Bronchial epithelial cell (primary cell): ENCODE measurements around the gene BTBD18. TPM values are rescaled to one million over a fixed set of nuclear protein-coding genes. Genes with fewer than 3 reads are reported as not detected.
A peak's percentile ranks its signal among the peaks of the same experiment; 100 is the strongest.

Source experiments
- DNase-seq: peaks from one replicate; pipeline ENCODE4 v3.0.0-alpha.2; 2010; ENCODE audit warnings: low read depth
- FAIRE-seq: peaks from 2 replicates; lab custom pipeline; 2011; peaks lifted over from hg19 to GRCh38; lab: Jason Lieb, UNC
- H3K27me3 ChIP-seq: 2 replicates; pipeline ENCODE4 v1.5.1; 2011; ENCODE audit warnings: low read length; ENCODE audit not compliant: control insufficient read depth, insufficient read depth
- H3K36me3 ChIP-seq: 2 replicates; pipeline ENCODE4 v1.5.1; 2011; ENCODE audit warnings: low read length; ENCODE audit not compliant: control insufficient read depth, insufficient read depth
- H3K4me3 ChIP-seq: 2 replicates; pipeline ENCODE4 v1.5.1; 2011; ENCODE audit warnings: mild to moderate bottlenecking, low read depth, low read length, control low read depth
- CTCF ChIP-seq: IDR thresholded peaks from 2 replicates; pipeline ENCODE4 v1.5.1; 2011; ENCODE audit warnings: mild to moderate bottlenecking, moderate library complexity, low read length, control low read depth, inconsistent platforms; ENCODE audit not compliant: insufficient read depth, severe bottlenecking
- total RNA-seq: library from RNA; depleted of rRNA; stranded (reverse); fragments of >200 nt; gene quantifications from 2 replicates; pipeline ENCODE4 v1.2.1, GENCODE V29; 2014

BTBD18 gene
- not detected in 2 replicates for total RNA-seq

- Histone ChIP-seq H3K36me3 (no peaks in the 10 kb centered on the region), H3K27me3 (no peaks in the 10 kb centered on the region), H3K4me3 (no peak within 1 kb of the TSS)
- FAIRE-seq = no peak
- DNase-seq = peak; percentile 58
- TF ChIP-seq CTCF = peak; percentile 56
These were observed at the start of gene BTBD18 for GRCh38 chr11:57751676-57752253. Gene BTBD18 (minus strand): TSS chr11:57751819. CDS start chr11:57751188, 631 bp downstream.

- H3K4me3 ChIP-seq = no peak overlapping the region
- TF ChIP-seq CTCF = no peak
- FAIRE-seq (no peak), DNase-seq (no peak)
- peaks cover 36% of the 10 kb centered on the region for H3K36me3 ChIP-seq
- no peaks in the 10 kb centered on the region for H3K27me3 ChIP-seq
These were observed 49.5 kb upstream of the BTBD18 start for GRCh38 chr11:57801183-57801485.

- peak; percentile 69 for TF ChIP-seq CTCF
- DNase-seq = peak; percentile 98
- peak; percentile 95 for FAIRE-seq
These were observed 49.0 kb upstream of the BTBD18 start for GRCh38 chr11:57800444-57801182.

GRCh38 chr11:57798905-57799559 lies 47.4 kb upstream of the BTBD18 start:
- no peak for TF ChIP-seq CTCF
- no peak overlapping the region for H3K4me3 ChIP-seq
- FAIRE-seq (peak; percentile 95), DNase-seq (peak; percentile 99)
- H3K27me3 ChIP-seq = no peaks in the 10 kb centered on the region
- peaks cover 30% of the 10 kb centered on the region for H3K36me3 ChIP-seq

More at GRCh38 chr11:57800444-57801182, 49.0 kb upstream of the BTBD18 start:
- Histone ChIP-seq H3K4me3 (no peak overlapping the region), H3K27me3 (no peaks in the 10 kb centered on the region), H3K36me3 (peaks cover 34% of the 10 kb centered on the region)

- H3K36me3 ChIP-seq = peaks cover 24% of the 10 kb centered on the region
- no peaks in the 10 kb centered on the region for H3K27me3 ChIP-seq
- TF ChIP-seq CTCF = no peak
- no peak overlapping the region for H3K4me3 ChIP-seq
- DNase-seq = no peak
- no peak for FAIRE-seq
These were observed 41.9 kb upstream of the BTBD18 start for GRCh38 chr11:57793351-57794115.
